ENCODE data around the gene GRID1.

Gene GRID1

GRCh38 chr10:86137561-86137960, 229.0 kb downstream of the GRID1 start:
- Histone ChIP-seq H3K27me3 (ENCODE audit: insufficient read depth, poor library complexity, severe bottlenecking) (no peaks in the 10 kb centered on the region), H3K36me3 (ENCODE audit: low read depth) (no peaks in the 10 kb centered on the region), H3K9me3 (ENCODE audit: severe bottlenecking) (no peaks in the 10 kb centered on the region), H3K4me3 (ENCODE audit: severe bottlenecking) (no peak overlapping the region), H3K4me1 (ENCODE audit: insufficient read depth, poor library complexity, severe bottlenecking) (no peaks in the 10 kb centered on the region), H3K27ac (ENCODE audit: poor library complexity, severe bottlenecking) (no peak overlapping the region)
- TF ChIP-seq CTCF (IDR thresholded peaks at IDR 0.05; ENCODE audit: poor library complexity, severe bottlenecking) = no peak
- no peak for DNase-seq (ENCODE audit: low spot score)
- ATAC-seq (ENCODE audit: low read depth) = no peak

GRCh38 chr10:86136934-86137333, 229.7 kb downstream of the GRID1 start:
- no peak for ATAC-seq (ENCODE audit: low read depth)
- no peaks in the 10 kb centered on the region for H3K9me3 ChIP-seq (ENCODE audit: severe bottlenecking)

GRCh38 chr10:86135191-86135590, 231.4 kb downstream of the GRID1 start:
- DNase-seq (ENCODE audit: low spot score) (no peak), ATAC-seq (ENCODE audit: low read depth) (no peak)
- no peaks in the 10 kb centered on the region for H3K4me1 ChIP-seq (ENCODE audit: insufficient read depth, poor library complexity, severe bottlenecking)
- TF ChIP-seq CTCF (IDR thresholded peaks at IDR 0.05; ENCODE audit: poor library complexity, severe bottlenecking) = no peak
- H3K36me3 ChIP-seq (ENCODE audit: low read depth) = no peaks in the 10 kb centered on the region
- no peaks in the 10 kb centered on the region for H3K27me3 ChIP-seq (ENCODE audit: insufficient read depth, poor library complexity, severe bottlenecking)
- no peak overlapping the region for H3K4me3 ChIP-seq (ENCODE audit: severe bottlenecking)
- H3K9me3 ChIP-seq (ENCODE audit: severe bottlenecking) = no peaks in the 10 kb centered on the region
- no peak overlapping the region for H3K27ac ChIP-seq (ENCODE audit: poor library complexity, severe bottlenecking)

More at GRCh38 chr10:86136934-86137333, 229.7 kb downstream of the GRID1 start:
- no peaks in the 10 kb centered on the region for H3K27me3 ChIP-seq (ENCODE audit: insufficient read depth, poor library complexity, severe bottlenecking)
- DNase-seq (ENCODE audit: low spot score) = no peak
- no peak for TF ChIP-seq CTCF (IDR thresholded peaks at IDR 0.05; ENCODE audit: poor library complexity, severe bottlenecking)
- no peaks in the 10 kb centered on the region for H3K36me3 ChIP-seq (ENCODE audit: low read depth)
- H3K27ac ChIP-seq (ENCODE audit: poor library complexity, severe bottlenecking) = no peak overlapping the region
- H3K4me1 ChIP-seq (ENCODE audit: insufficient read depth, poor library complexity, severe bottlenecking) = no peaks in the 10 kb centered on the region
- no peak overlapping the region for H3K4me3 ChIP-seq (ENCODE audit: severe bottlenecking)

GRCh38 chr10:86130737-86131475, 235.7 kb downstream of the GRID1 start:
- Histone ChIP-seq H3K27me3 (ENCODE audit: insufficient read depth, poor library complexity, severe bottlenecking) (no peaks in the 10 kb centered on the region), H3K36me3 (ENCODE audit: low read depth) (no peaks in the 10 kb centered on the region), H3K4me3 (ENCODE audit: severe bottlenecking) (no peak overlapping the region), H3K4me1 (ENCODE audit: insufficient read depth, poor library complexity, severe bottlenecking) (no peaks in the 10 kb centered on the region), H3K27ac (ENCODE audit: poor library complexity, severe bottlenecking) (no peak overlapping the region), H3K9me3 (ENCODE audit: severe bottlenecking) (no peaks in the 10 kb centered on the region)
- ATAC-seq (ENCODE audit: low read depth) (no peak), DNase-seq (ENCODE audit: low spot score) (no peak)
- no peak for TF ChIP-seq CTCF (IDR thresholded peaks at IDR 0.05; ENCODE audit: poor library complexity, severe bottlenecking)

GRCh38 chr10:86130041-86130440, 236.6 kb downstream of the GRID1 start:
- no peak overlapping the region for H3K27ac ChIP-seq (ENCODE audit: poor library complexity, severe bottlenecking)
- no peaks in the 10 kb centered on the region for H3K4me1 ChIP-seq (ENCODE audit: insufficient read depth, poor library complexity, severe bottlenecking)
- DNase-seq (ENCODE audit: low spot score) (no peak), ATAC-seq (ENCODE audit: low read depth) (no peak)
- no peaks in the 10 kb centered on the region for H3K27me3 ChIP-seq (ENCODE audit: insufficient read depth, poor library complexity, severe bottlenecking)
- TF ChIP-seq CTCF (IDR thresholded peaks at IDR 0.05; ENCODE audit: poor library complexity, severe bottlenecking) = no peak
- H3K36me3 ChIP-seq (ENCODE audit: low read depth) = no peaks in the 10 kb centered on the region
- no peak overlapping the region for H3K4me3 ChIP-seq (ENCODE audit: severe bottlenecking)
- H3K9me3 ChIP-seq (ENCODE audit: severe bottlenecking) = no peaks in the 10 kb centered on the region
